GM21423 (cell line): Measurements from ENCODE around the gene MEOX2.

Source experiments
- ATAC-seq: cut with Tn5 transposase; IDR thresholded peaks from one replicate; pipeline ENCODE4 v1.9.1; 2021; ENCODE audit warnings: mild to moderate bottlenecking, moderate library complexity; ENCODE audit not compliant: unreplicated experiment

Gene MEOX2

GRCh38 chr7:15681631-15682030, 4.9 kb downstream of the MEOX2 start:
- no peak for ATAC-seq

GRCh38 chr7:15681186-15681585, 5.3 kb downstream of the MEOX2 start:
- no peak for ATAC-seq

- no peak for ATAC-seq
Measured at GRCh38 chr7:15680446-15680845, 6.0 kb downstream of the MEOX2 start.

GRCh38 chr7:15679306-15679705, 7.2 kb downstream of the MEOX2 start:
- ATAC-seq: no peak

DNA sequence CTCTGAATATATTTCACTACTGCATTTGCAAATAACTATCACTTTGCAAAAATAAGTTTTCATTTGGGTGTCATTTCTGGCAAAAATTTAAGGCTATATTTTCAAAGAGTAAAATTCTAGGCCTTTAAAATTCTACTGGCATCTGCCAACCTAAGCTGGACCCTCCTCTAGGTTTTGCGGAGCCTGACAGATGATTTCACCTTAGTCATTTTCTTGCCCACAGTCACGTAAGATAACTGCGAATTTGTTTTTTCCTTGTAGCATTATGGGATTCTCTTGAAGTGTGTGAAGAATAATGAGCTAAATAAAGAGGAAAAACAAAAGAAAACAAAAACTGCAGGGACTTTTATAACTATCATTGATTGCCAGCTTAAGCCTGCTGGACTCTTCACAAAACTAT, 7.8 kb downstream of the MEOX2 start:
- no peak for ATAC-seq

GRCh38 chr7:15675379-15675778, 11.1 kb downstream of the MEOX2 start:
- no peak for ATAC-seq

- ATAC-seq: no peak
Measured at GRCh38 chr7:15674586-15674985, 11.9 kb downstream of the MEOX2 start.

DNA sequence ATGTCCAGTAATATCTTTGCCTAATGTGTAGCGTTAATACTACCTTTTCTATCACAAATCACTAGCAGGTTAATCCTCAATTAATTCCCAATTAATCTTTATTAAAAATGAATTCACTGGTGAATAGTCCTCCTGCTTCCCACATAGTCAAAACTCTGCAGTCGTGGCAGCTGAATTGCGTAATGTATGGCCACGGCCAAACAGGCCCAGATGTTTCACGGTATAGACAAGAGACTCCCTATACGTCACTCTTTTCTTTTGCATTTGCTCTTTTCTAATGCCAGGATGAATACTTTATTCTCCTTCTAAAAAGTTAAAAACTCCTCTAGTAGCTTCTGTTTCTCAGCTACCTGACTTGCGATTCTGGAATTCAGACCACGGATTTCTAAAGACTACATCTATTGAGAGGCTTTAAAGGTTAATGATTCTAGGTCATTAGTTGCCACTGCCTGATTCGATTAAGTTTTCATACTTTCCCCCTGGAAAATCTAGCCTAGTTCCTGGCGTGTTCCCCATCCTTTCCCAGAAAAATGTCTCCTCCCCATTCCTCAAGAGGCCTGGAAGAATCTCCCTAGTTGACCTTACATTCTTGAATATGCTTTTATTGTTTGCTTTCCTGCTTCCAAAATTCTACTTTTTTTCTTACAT, 16.9 kb downstream of the MEOX2 start:
- no peak for ATAC-seq

- no peak for ATAC-seq
Measured at GRCh38 chr7:15667991-15668390, 18.5 kb downstream of the MEOX2 start.

DNA sequence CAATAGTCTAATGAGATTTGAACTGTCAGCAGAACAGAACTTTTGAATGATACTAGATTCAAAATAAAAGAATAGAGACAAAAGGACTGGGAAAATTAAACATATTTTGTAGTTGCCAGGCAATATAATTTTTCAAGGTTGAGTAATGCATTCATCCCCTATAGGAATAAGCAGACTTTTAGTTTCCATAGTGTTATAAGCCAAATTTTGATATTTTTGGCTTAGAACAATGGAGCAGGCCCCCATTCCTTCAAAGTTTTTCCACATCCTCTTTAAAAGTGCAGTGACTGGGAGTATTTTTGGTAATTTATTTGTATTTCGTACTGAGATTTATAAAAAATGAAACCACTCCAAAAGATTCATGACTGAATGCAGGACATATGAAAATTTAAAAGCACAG, 24.0 kb downstream of the MEOX2 start:
- no peak for ATAC-seq

DNA sequence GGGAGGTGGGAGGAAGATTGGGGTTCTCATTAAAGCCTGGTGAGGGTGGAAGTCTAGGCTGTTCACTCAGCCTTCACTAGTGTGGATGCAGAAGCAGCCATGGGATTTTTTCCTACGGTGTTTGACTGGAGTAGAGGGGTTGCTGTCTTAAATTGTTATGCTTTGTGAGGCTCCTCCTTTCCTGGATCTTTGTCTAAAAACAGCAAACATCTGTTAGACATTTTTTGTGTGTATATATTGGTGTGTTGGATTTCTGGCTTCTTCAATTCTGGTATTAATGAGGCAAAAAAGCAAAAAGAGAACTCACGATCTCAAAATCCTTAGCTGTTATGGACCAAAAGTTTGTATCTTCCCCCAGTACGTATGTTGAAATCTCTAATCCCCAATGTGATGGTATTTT, 28.2 kb downstream of the MEOX2 start:
- ATAC-seq: no peak

GRCh38 chr7:15652776-15653290, 33.6 kb downstream of the MEOX2 start:
- ATAC-seq: no peak

GRCh38 chr7:15651693-15652092, 34.8 kb downstream of the MEOX2 start:
- no peak for ATAC-seq

- no peak for ATAC-seq
Measured at GRCh38 chr7:15650787-15651186, 35.7 kb downstream of the MEOX2 start.

- no peak for ATAC-seq
Measured at GRCh38 chr7:15648461-15648961, 38.0 kb downstream of the MEOX2 start.

DNA sequence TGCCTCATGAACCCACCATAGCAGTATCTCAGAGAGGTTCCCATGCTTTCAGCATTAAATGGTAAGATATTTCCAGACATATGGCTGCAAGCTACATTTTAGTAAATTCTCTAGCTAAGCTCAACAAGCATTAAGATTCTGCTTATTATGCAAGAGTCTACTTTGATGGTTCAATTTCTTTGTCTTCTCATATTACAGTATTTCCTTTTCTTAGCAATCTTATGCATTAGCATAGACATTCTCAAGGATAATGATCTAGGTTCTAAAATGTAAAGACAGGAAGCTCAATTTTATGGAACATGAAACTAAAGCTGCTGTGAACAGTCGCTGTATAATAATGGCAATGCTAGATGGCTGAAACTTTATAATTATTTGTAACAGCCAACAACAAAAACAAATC, 39.2 kb downstream of the MEOX2 start:
- ATAC-seq: no peak

DNA sequence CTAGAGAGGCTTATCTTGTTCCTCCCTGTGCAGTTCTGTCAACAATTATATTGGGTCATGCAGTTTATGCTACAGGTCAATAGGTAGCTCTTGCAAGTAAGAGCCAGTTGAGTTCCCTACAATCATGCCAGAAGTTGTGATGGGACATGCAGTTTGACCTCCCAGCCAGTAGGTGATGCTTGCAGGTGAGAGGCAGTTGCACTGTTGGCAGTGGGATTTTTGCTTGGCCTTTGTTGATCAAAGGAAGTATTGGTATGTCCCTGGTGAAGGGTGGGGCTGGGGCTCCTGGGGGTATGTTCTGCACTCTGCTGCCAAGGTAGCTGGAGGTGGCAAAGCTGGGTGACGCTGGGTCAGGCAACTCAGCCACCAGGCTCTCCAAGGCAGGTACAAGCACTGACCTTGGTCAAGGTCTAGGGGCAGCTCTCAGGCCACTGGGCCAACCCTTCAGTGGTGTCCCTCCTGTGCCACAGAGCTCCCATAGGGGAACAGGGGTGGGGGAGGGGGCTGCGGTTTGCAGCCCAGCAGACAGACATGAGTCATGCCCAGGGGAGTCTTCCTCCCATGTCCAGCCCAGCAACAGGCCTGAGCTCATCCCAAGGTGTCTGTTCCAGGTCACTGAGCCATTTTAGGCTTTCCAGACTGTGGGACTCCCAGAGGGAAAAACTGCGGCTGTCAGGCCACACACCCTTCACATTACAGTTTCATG, 43.3 kb downstream of the MEOX2 start:
- no peak for ATAC-seq

GRCh38 chr7:15628876-15629275, 57.6 kb downstream of the MEOX2 start:
- ATAC-seq: no peak

- no peak for ATAC-seq
Measured at GRCh38 chr7:15626041-15626440, 60.4 kb downstream of the MEOX2 start.

DNA sequence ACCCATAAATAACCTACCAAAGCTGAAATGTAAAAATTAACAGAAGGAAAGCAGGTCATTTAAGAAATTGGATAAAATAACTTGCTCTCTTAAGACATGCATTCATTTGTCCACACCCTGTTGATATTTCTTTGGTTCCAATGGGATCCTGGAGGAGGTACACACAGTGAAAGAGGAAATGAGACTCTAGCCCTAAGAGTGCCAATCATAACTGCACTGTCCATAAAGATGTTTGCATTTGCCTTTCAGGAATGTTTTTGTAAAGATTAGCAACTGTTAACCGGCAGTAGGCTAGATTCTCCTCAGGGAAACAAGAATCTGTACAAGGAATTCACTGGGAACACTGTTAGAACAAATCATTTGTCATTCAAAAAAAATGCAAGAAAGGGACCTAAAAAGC, 61.0 kb downstream of the MEOX2 start:
- ATAC-seq: no peak

DNA sequence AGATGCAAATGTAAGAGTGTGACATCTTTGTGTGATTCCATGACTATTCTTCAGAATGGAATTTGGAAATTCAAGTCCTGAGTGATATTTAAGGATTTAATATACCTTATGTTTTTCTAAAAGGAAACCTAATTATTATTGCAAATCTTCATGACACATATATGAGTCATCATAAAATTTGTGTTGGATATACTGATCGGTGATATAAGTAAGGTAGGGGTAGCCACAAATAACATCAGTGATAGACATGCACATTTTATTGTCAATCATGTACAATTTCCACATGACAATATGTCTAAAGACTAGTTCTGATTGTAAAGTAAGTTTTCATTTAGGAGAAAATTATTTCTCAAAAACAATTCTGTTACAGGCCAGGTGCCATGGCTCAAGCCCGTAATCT, 65.0 kb downstream of the MEOX2 start:
- no peak for ATAC-seq

- ATAC-seq: no peak
Measured at GRCh38 chr7:15620491-15621185, 65.8 kb downstream of the MEOX2 start.
